Measurements from ENCODE around the gene TMEM232.

The TMEM232 gene

DNA sequence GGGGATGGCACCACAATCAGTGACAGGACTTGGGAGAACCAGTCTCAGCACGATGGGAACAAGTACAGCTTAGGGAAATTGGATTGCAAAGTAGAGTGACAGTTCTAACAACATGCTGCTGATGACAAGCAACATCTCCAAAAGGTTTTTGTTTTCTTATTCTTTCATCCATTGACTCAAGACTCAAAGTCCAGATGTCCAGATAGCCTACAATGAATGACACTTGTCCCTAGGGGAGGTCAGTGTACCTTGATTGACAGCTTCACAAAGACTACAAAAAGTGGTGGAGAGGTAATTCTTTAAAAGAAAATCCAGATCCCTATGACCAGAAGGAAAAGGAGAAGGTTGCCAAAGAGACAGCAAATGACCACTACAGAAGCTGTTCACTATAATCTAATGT, 323.9 kb downstream of the TMEM232 start:
- H3K4me3 ChIP-seq (ENCODE audit: low read length): no peak overlapping the region
- no peaks in the 10 kb centered on the region for H3K4me1 ChIP-seq (ENCODE audit: control insufficient read depth, insufficient read depth, low read length)
- no peaks in the 10 kb centered on the region for H3K36me3 ChIP-seq (ENCODE audit: control insufficient read depth, insufficient read depth, low read length)
- no peak overlapping the region for H3K9ac ChIP-seq (ENCODE audit: low read length)
- no peaks in the 10 kb centered on the region for H3K27me3 ChIP-seq (ENCODE audit: control insufficient read depth, insufficient read depth, low read length)
- no peak overlapping the region for H3K27ac ChIP-seq (ENCODE audit: low read depth, low read length)

DNA sequence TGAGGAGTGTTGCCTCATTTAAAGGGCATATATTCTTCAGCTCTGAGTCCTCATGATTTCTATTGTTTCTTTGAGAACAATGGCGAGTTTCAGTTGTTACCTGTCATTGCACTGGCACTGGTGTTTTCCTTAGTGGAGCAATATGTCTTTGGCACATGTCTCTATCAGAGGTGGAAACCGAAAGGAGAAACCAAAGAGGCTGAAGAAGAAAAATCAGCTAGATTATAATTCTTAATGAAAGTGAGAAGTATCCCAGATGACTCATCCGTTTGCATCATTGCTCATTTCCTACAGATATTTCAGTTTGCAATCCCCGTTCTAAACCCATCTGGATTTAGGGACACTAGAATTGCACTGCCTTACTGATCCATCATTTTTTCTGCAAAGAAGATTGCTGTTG, 324.6 kb downstream of the TMEM232 start:
- H3K9ac ChIP-seq (ENCODE audit: low read length): no peak overlapping the region
- H3K27me3 ChIP-seq (ENCODE audit: control insufficient read depth, insufficient read depth, low read length): no peaks in the 10 kb centered on the region
- H3K36me3 ChIP-seq (ENCODE audit: control insufficient read depth, insufficient read depth, low read length): no peaks in the 10 kb centered on the region
- H3K4me3 ChIP-seq (ENCODE audit: low read length): no peak overlapping the region
- H3K27ac ChIP-seq (ENCODE audit: low read depth, low read length): no peak overlapping the region
- H3K4me1 ChIP-seq (ENCODE audit: control insufficient read depth, insufficient read depth, low read length): no peaks in the 10 kb centered on the region

DNA sequence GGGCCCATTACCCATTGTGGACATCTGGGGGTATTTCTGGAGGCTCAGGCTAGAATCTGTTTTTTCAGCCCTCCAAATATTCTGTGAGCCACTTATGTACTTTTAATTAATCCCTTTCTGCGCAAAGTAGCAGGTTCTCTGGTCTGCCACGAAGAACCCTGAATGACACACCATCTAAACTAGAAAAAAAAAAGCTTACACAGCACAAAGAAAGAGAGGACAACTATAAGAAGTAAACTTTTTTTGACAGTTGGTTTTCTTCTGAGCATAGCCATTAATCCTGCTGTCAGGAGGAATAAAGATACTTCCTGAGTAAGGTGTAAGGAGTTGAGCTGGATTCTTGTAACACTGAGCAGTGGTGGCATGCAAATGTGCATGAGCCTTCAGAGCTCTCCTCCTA, 327.5 kb downstream of the TMEM232 start:
- Histone ChIP-seq H3K36me3 (ENCODE audit: control insufficient read depth, insufficient read depth, low read length) (no peaks in the 10 kb centered on the region), H3K9ac (ENCODE audit: low read length) (no peak overlapping the region), H3K27me3 (ENCODE audit: control insufficient read depth, insufficient read depth, low read length) (no peaks in the 10 kb centered on the region), H3K27ac (ENCODE audit: low read depth, low read length) (no peak overlapping the region), H3K4me3 (ENCODE audit: low read length) (no peak overlapping the region), H3K4me1 (ENCODE audit: control insufficient read depth, insufficient read depth, low read length) (no peaks in the 10 kb centered on the region)

DNA sequence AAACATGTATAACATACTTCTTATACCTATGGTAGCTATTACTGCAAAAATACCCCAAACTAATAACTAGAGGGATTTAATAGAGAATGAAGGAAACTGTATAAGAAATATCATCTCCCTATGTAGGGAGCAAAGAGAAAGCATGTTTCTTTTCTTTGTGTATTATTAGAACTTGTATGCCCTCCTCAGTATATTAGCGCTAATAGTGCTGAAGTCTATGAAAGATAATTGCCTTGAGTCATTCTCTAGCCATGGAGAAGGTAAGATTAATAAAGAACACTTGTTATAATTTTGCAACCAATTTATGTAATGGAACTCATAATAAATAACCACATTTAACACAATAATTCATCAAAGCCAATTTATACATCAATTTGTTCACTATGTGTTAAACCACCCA, 329.2 kb downstream of the TMEM232 start:
- no peak overlapping the region for H3K27ac ChIP-seq (ENCODE audit: low read depth, low read length)
- H3K9ac ChIP-seq (ENCODE audit: low read length): no peak overlapping the region
- no peaks in the 10 kb centered on the region for H3K4me1 ChIP-seq (ENCODE audit: control insufficient read depth, insufficient read depth, low read length)
- no peak overlapping the region for H3K4me3 ChIP-seq (ENCODE audit: low read length)
- no peaks in the 10 kb centered on the region for H3K27me3 ChIP-seq (ENCODE audit: control insufficient read depth, insufficient read depth, low read length)
- H3K36me3 ChIP-seq (ENCODE audit: control insufficient read depth, insufficient read depth, low read length): no peaks in the 10 kb centered on the region

DNA sequence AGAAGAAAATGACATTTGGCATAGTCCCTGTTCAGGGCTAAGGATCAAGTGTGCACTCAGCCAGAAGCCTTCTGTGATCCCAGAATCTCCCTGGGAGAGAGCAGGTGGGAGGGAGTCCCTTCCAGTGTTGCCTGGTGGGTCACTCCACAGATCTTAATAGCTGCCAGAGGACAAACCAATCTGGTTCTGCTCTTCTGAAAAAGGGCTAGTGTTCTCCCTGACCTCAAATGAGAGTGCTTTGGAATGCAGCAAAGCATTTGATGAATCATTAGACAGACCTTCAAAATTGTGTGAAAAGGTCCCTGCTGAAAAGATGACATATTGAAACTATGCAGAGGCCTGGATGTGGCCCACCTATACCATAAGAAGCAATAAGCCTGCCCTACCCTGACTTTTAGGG, 339.7 kb downstream of the TMEM232 start:
- Histone ChIP-seq H3K27ac (ENCODE audit: low read depth, low read length) (no peak overlapping the region), H3K27me3 (ENCODE audit: control insufficient read depth, insufficient read depth, low read length) (no peaks in the 10 kb centered on the region), H3K9ac (ENCODE audit: low read length) (no peak overlapping the region), H3K36me3 (ENCODE audit: control insufficient read depth, insufficient read depth, low read length) (no peaks in the 10 kb centered on the region), H3K4me3 (ENCODE audit: low read length) (no peak overlapping the region), H3K4me1 (ENCODE audit: control insufficient read depth, insufficient read depth, low read length) (no peaks in the 10 kb centered on the region)

DNA sequence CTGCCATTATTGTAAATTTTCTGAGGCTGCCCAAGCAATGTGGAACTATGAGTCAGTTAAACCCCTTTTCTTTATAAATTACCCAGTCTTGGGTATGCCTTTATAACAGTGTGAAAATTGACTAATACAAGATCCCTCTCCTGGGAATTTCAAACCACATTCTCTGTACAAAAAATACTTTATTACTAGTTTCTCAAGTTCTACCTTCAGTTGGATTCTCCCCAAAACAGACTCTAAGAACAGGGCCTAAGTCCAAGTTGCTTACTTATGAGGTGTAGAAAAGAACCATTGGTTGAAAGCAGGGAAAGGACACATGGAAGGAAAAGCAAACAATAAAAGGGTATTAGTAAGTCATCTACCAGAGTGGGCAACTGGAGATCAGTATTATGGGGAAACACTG, 343.2 kb downstream of the TMEM232 start:
- Histone ChIP-seq H3K27me3 (ENCODE audit: control insufficient read depth, insufficient read depth, low read length) (no peaks in the 10 kb centered on the region), H3K9ac (ENCODE audit: low read length) (no peak overlapping the region), H3K27ac (ENCODE audit: low read depth, low read length) (no peak overlapping the region), H3K36me3 (ENCODE audit: control insufficient read depth, insufficient read depth, low read length) (no peaks in the 10 kb centered on the region), H3K4me3 (ENCODE audit: low read length) (no peak overlapping the region), H3K4me1 (ENCODE audit: control insufficient read depth, insufficient read depth, low read length) (no peaks in the 10 kb centered on the region)

DNA sequence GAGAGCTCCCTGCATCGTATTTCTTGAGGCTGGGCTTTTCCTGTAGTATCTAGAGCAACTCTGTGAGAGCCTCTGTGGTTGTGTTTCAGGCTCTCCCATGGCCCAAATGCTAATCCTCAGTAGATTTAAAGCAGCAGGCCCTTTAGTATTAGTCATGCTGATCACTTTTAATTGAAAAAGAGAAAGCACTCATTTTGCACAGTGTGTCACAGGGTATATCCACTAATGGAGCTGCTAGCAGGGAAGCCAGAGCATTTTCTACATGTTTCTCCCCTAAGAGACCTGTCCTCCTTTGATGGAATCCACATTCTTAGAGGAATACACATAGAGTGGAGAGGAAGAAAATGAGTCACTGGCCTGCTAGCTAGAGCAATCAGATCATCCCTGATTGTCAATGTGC, 348.5 kb downstream of the TMEM232 start:
- peaks cover 2% of the 10 kb centered on the region for H3K4me1 ChIP-seq (ENCODE audit: control insufficient read depth, insufficient read depth, low read length)
- H3K4me3 ChIP-seq (ENCODE audit: low read length): no peak overlapping the region
- no peak overlapping the region for H3K27ac ChIP-seq (ENCODE audit: low read depth, low read length)
- H3K9ac ChIP-seq (ENCODE audit: low read length): no peak overlapping the region
- H3K36me3 ChIP-seq (ENCODE audit: control insufficient read depth, insufficient read depth, low read length): no peaks in the 10 kb centered on the region
- H3K27me3 ChIP-seq (ENCODE audit: control insufficient read depth, insufficient read depth, low read length): no peaks in the 10 kb centered on the region

DNA sequence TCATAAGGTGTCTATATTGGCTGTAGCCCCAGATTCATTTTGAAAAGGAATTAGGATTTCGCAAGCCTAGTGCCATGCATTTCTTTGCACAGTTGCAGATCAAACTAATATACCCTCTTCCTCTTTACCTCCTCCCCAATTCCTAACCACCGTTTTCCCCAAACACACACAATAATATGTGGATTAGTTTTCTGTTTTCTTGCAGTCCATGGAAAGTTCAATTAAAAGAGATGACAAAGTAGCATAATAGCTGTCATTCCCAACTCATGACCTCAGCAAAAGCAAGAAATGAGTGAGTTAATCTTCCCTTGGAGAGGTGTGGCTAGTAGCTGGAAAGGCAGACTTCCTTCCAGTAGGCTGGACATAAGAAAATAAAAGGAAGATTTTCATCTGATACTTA, 349.1 kb downstream of the TMEM232 start:
- H3K4me3 ChIP-seq (ENCODE audit: low read length): no peak overlapping the region
- H3K9ac ChIP-seq (ENCODE audit: low read length): no peak overlapping the region
- no peaks in the 10 kb centered on the region for H3K27me3 ChIP-seq (ENCODE audit: control insufficient read depth, insufficient read depth, low read length)
- H3K36me3 ChIP-seq (ENCODE audit: control insufficient read depth, insufficient read depth, low read length): no peaks in the 10 kb centered on the region
- H3K27ac ChIP-seq (ENCODE audit: low read depth, low read length): no peak overlapping the region
- peaks cover 2% of the 10 kb centered on the region for H3K4me1 ChIP-seq (ENCODE audit: control insufficient read depth, insufficient read depth, low read length)

DNA sequence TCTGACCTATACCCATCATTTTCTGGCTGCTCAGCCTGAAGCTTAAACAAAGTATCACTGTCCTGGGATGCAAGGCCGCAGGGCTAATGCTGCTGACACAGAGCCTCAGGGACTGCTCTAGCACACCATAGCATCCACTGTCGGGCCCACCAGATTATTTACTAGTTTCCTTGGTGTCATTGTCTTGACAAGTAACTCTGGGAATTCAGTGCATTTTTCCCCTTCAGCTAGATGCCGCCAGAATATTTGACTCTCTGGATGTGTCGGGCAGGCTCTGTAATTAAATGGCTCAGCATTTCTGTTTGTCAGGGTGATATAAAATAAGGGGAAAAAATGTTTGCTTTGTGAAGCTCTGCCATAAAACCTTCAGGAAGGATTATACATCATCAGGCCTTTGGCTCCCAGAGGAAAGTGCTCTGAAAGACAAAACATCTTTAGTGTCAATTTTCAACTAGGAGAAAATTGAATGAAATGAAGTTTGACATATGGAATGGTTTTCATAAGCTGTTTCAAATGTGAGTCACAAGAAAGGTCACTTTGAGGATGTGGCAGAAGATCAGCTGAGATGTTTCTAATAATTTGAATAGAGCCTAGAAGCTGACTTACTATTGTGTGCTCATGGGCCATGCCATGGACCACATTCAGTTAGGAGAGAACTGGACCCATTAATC, 350.1 kb downstream of the TMEM232 start:
- Histone ChIP-seq H3K9ac (ENCODE audit: low read length) (no peak overlapping the region), H3K27me3 (ENCODE audit: control insufficient read depth, insufficient read depth, low read length) (no peaks in the 10 kb centered on the region), H3K27ac (ENCODE audit: low read depth, low read length) (no peak overlapping the region), H3K36me3 (ENCODE audit: control insufficient read depth, insufficient read depth, low read length) (no peaks in the 10 kb centered on the region), H3K4me1 (ENCODE audit: control insufficient read depth, insufficient read depth, low read length) (peaks cover 2% of the 10 kb centered on the region), H3K4me3 (ENCODE audit: low read length) (no peak overlapping the region)

DNA sequence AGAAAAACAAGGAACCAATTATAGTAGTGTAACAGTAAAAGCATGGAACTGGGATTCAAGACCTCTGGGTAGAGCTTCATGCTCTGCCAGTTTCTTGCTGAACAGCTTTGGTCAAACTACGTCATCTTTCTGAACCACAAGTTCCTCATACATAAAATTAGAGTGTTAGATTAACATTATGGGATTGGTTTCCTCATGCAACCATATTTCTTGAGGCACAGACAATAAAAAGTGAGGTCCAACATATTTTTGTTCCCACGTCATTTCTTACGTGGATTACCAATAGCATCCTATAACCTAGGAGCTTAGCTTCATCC, 354.8 kb downstream of the TMEM232 start:
- no peaks in the 10 kb centered on the region for H3K36me3 ChIP-seq (ENCODE audit: control insufficient read depth, insufficient read depth, low read length)
- no peak overlapping the region for H3K9ac ChIP-seq (ENCODE audit: low read length)
- H3K27me3 ChIP-seq (ENCODE audit: control insufficient read depth, insufficient read depth, low read length): no peaks in the 10 kb centered on the region
- no peak overlapping the region for H3K27ac ChIP-seq (ENCODE audit: low read depth, low read length)
- H3K4me1 ChIP-seq (ENCODE audit: control insufficient read depth, insufficient read depth, low read length): peaks cover 2% of the 10 kb centered on the region
- no peak overlapping the region for H3K4me3 ChIP-seq (ENCODE audit: low read length)

DNA sequence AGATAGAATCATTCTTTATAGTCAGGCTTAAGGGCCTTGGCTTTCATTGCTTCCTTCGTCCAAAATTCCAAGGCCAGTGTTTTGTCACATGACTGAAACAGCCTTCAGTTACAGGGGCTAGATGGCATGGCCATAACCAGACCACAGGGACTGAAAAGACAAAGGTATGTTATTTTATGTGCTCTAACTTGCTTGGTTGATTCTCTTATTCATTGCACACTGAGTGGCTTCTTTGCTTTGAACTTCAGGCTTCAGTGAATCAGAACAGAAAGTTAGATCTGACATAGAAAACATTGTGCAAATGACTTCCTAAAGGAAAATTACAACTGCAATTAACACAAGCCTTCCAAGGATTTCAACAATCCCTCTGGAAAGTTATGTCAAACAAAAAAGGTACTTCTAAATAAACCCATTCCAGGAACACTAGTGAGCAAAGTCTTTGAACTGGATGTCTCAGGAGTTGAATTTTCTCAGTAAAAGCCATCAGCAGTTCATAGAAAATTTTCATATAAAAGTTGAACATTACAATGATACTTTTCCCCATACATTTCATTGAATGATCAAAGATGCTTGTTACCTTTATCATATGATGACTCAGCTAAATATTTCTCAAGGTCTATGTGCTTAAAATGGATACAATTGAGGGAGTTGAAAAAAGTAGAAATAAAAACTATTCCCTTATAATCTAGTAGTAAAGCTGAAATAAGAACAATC, 355.3 kb downstream of the TMEM232 start:
- H3K4me3 ChIP-seq (ENCODE audit: low read length): no peak overlapping the region
- H3K27me3 ChIP-seq (ENCODE audit: control insufficient read depth, insufficient read depth, low read length): no peaks in the 10 kb centered on the region
- no peak overlapping the region for H3K9ac ChIP-seq (ENCODE audit: low read length)
- peaks cover 1% of the 10 kb centered on the region for H3K4me1 ChIP-seq (ENCODE audit: control insufficient read depth, insufficient read depth, low read length)
- H3K27ac ChIP-seq (ENCODE audit: low read depth, low read length): no peak overlapping the region
- no peaks in the 10 kb centered on the region for H3K36me3 ChIP-seq (ENCODE audit: control insufficient read depth, insufficient read depth, low read length)

All from rectal smooth muscle tissue (tissue), 1 donor.